Panc1 (cell line): ENCODE measurements around the gene COPRS. TPM values are rescaled to one million over a fixed set of nuclear protein-coding genes. Genes with fewer than 3 reads are reported as not detected.

Experiments
- ATAC-seq: fragments of 200-7000 bp; cut with Tn5 transposase; 2 replicates; pipeline ENCODE4 v1.9.1; 2020; ENCODE audit warnings: mild to moderate bottlenecking, moderate library complexity
- BruUV-seq: library from RNA; stranded (reverse); fragments of 400-500 nt; replicated peaks from 2 replicates; lab custom pipeline; 2021; lab: Mats Ljungman, UMichigan
- CTCF ChIA-PET: fragments of 300-600 bp; sonication (Branson Sonifier 250); formaldehyde crosslinking; loops from one replicate; lab custom pipeline; 2022; ENCODE audit warnings: antibody characterized with exemption; lab: Charles Lee
- POLR2A ChIA-PET: fragments of 300-600 bp; sonication (Branson Sonifier 250); formaldehyde crosslinking; loops from one replicate; lab custom pipeline; 2022; ENCODE audit warnings: antibody characterized with exemption; lab: Charles Lee
- DNase-seq: peaks from one replicate; pipeline ENCODE4 v3.0.0-alpha.2; 2010; ENCODE audit warnings: low read depth, low spot score
- H3K27ac ChIP-seq: 2 replicates; pipeline ENCODE4 v1.5.1; 2011; ENCODE audit warnings: mild to moderate bottlenecking, low read length, inconsistent platforms
- H3K27me3 ChIP-seq: fragments of 200-500 bp; sonication (Bioruptor generic); 2 replicates; pipeline ENCODE4 v1.6.0; 2014; ENCODE audit warnings: low read length, inconsistent platforms; ENCODE audit not compliant: control insufficient read depth, insufficient read depth
- H3K36me3 ChIP-seq: fragments of 200-500 bp; sonication (Bioruptor generic); 2 replicates; pipeline ENCODE4 v1.5.1; 2014; ENCODE audit warnings: inconsistent platforms, mild to moderate bottlenecking, low read length, moderate library complexity; ENCODE audit not compliant: control insufficient read depth, insufficient read depth
- H3K4me1 ChIP-seq: 2 replicates; pipeline ENCODE4 v1.5.1; 2011; ENCODE audit warnings: inconsistent platforms, mild to moderate bottlenecking, low read length, moderate library complexity; ENCODE audit not compliant: control insufficient read depth, insufficient read depth
- H3K4me3 ChIP-seq, 2 experiments: 2 replicates each; pipeline ENCODE4 v1.5.1; 2011 to 2012; ENCODE audit warnings: low read depth in 2 of 2, low read length in 2 of 2, mild to moderate bottlenecking in 2 of 2, inconsistent platforms in 1 of 2, moderate library complexity in 1 of 2
- H3K9me3 ChIP-seq: fragments of 200-500 bp; sonication (Bioruptor generic); 2 replicates; pipeline ENCODE4 v1.5.1; 2014; ENCODE audit warnings: low read depth, mild to moderate bottlenecking, inconsistent platforms, low read length, moderate library complexity; ENCODE audit not compliant: control insufficient read depth, insufficient read depth
- CTCF ChIP-seq: fragments of 450-650 bp; IDR thresholded peaks from 2 replicates; pipeline ENCODE4 v1.5.1; 2017; ENCODE audit warnings: mild to moderate bottlenecking
- POLR2AphosphoS5 ChIP-seq: IDR thresholded peaks from 2 replicates; pipeline ENCODE4 v1.6.1; 2012; ENCODE audit warnings: mild to moderate bottlenecking, low read depth, low read length, moderate library complexity
- REST ChIP-seq, 2 experiments: IDR thresholded peaks; 2 replicates each; pipeline ENCODE4 v1.6.1; 2011 to 2012; ENCODE audit warnings: low read depth in 2 of 2, control low read depth in 1 of 2, low read length in 1 of 2, mild to moderate bottlenecking in 1 of 2, moderate library complexity in 1 of 2; ENCODE audit not compliant: insufficient read depth in 1 of 2
- SIN3A ChIP-seq: IDR thresholded peaks from 2 replicates; pipeline ENCODE4 v1.6.1; 2012; ENCODE audit warnings: low read depth, mild to moderate bottlenecking, low read length, moderate library complexity, borderline replicate concordance; ENCODE audit not compliant: insufficient read depth
- TCF7L2 ChIP-seq: IDR thresholded peaks from 2 replicates; pipeline ENCODE4 v1.6.1; 2011; ENCODE audit warnings: mild to moderate bottlenecking, low read depth, low read length, inconsistent platforms
- in situ Hi-C: cut with HindIII; loops from 2 replicates; pipeline ENCODE4 v1.10.0; 2016; ENCODE audit warnings: low sequenced_read_pairs, low pct_unique_long_range_greater_than_20kb
- intact Hi-C: fragments of 100-400 bp; cut with micrococcal nuclease; formaldehyde crosslinking; loops from one replicate; pipeline ENCODE4 v1.10.0; 2022; ENCODE audit not compliant: unreplicated experiment
- total RNA-seq: library from RNA; stranded (reverse); gene quantifications from one replicate; pipeline ENCODE4 v1.2.1, GENCODE V29; 2021; ENCODE audit not compliant: unreplicated experiment

COPRS gene
- total RNA-seq, 1 experiment from 2014 or later = 152 TPM

GRCh38 chr17:31835984-31836383, 23.1 kb downstream of the COPRS start:
- Histone ChIP-seq H3K4me1 (no peaks in the 10 kb centered on the region), H3K27ac (no peak overlapping the region), H3K27me3 (no peaks in the 10 kb centered on the region), H3K9me3 (no peaks in the 10 kb centered on the region), H3K4me3 (no peak overlapping the region), H3K36me3 (no peaks in the 10 kb centered on the region)
- DNase-seq (no peak), ATAC-seq (no peak)
- TF ChIP-seq REST (IDR thresholded peaks at IDR 0.05; ENCODE audit: insufficient read depth in 1 of 2, low read depth in 2 of 2, low read length in 1 of 2) (no peak), CTCF (no peak), POLR2AphosphoS5 (no peak), TCF7L2 (no peak), SIN3A (no peak)
- intact Hi-C loops (no loop called here), in situ Hi-C loops (no loop called here)
- no TSS peak for BruUV-seq
- POLR2A ChIA-PET = no interaction called here
- CTCF ChIA-PET = no interaction called here

GRCh38 chr17:31834448-31834847, 24.6 kb downstream of the COPRS start:
- no peak for ATAC-seq
- no peaks in the 10 kb centered on the region for H3K36me3 ChIP-seq
- POLR2A ChIA-PET = no interaction called here
- H3K9me3 ChIP-seq = no peaks in the 10 kb centered on the region
- TF ChIP-seq POLR2AphosphoS5 = no peak
- TF ChIP-seq REST (IDR thresholded peaks at IDR 0.05; ENCODE audit: insufficient read depth in 1 of 2, low read depth in 2 of 2, low read length in 1 of 2) = no peak
- TF ChIP-seq CTCF = no peak
- TF ChIP-seq TCF7L2 = no peak
- TF ChIP-seq SIN3A = no peak
- no peak for DNase-seq
- CTCF ChIA-PET = interaction anchor here (1.0 kb wide), 1 partner anchor 139 kb away, joined by 3 read pairs; no protein-coding TSS in a partner anchor
- BruUV-seq = no TSS peak
- intact Hi-C loops (no loop called here), in situ Hi-C loops (no loop called here)
- no peaks in the 10 kb centered on the region for H3K27me3 ChIP-seq
- no peak overlapping the region for H3K27ac ChIP-seq
- no peaks in the 10 kb centered on the region; the same call in 1 of the 2 replicates for H3K4me1 ChIP-seq
- H3K4me3 ChIP-seq = no peak overlapping the region
